Tibial nerve (tissue), 4 donors: Measurements from ENCODE around the gene ZNF835. TPM values are rescaled to one million over a fixed set of nuclear protein-coding genes. Genes with fewer than 3 reads are reported as not detected.
A peak's percentile ranks its signal among the peaks of the same experiment; 100 is the strongest.

Source experiments
- DNase-seq, 2 donors: peaks; one replicate each; pipeline ENCODE4 v3.0.0-alpha.2; 2019; ENCODE audit warnings: low spot score in 2 of 2
- H3K27ac ChIP-seq, 4 donors: fragments of 200-600 bp; sonication (generic) in 3 of 4; one replicate each; pipeline ENCODE4 v1.5.1; 2017 to 2019; ENCODE audit warnings: mild to moderate bottlenecking in 1 of 4
- H3K27me3 ChIP-seq, 2 donors: fragments of 200-600 bp; sonication (generic) in 1 of 2; one replicate each; pipeline versions ENCODE4 v1.5.1 to v1.6.0; 2017 to 2019
- H3K36me3 ChIP-seq, 3 donors: fragments of 200-600 bp; sonication (generic); one replicate each; pipeline ENCODE4 v1.5.1; 2018 to 2019
- H3K4me1 ChIP-seq, 4 donors: fragments of 200-600 bp; sonication (generic) in 3 of 4; one replicate each; pipeline ENCODE4 v1.5.1; 2017 to 2019
- H3K4me3 ChIP-seq, 4 donors: fragments of 200-600 bp; sonication (generic) in 3 of 4; one replicate each; pipeline ENCODE4 v1.5.1; 2017 to 2019; ENCODE audit warnings: mild to moderate bottlenecking in 1 of 4, moderate library complexity in 1 of 4
- H3K9me3 ChIP-seq, 4 donors: fragments of 200-600 bp; sonication (generic) in 3 of 4; one replicate each; pipeline ENCODE4 v1.5.1; 2017 to 2019
- EP300 ChIP-seq, 2 donors: sonication (generic); formaldehyde crosslinking; IDR thresholded peaks; one replicate each; pipeline ENCODE4 v1.6.1; 2017; ENCODE audit warnings: antibody characterized with exemption in 2 of 2, mild to moderate bottlenecking in 1 of 2
- POLR2A ChIP-seq, 2 donors: fragments of 450-650 bp; IDR thresholded peaks; one replicate each; pipeline ENCODE4 v1.6.1; 2017; ENCODE audit warnings: antibody characterized with exemption in 2 of 2, mild to moderate bottlenecking in 2 of 2, moderate library complexity in 2 of 2
- WGBS, 2 donors: methylation state at CpG; one replicate each; pipeline ENCODE4 v1.1.5; 2018; 5-methylcytosine and 5-hydroxymethylcytosine counted together
- total RNA-seq, 4 donors: library from RNA; depleted of rRNA; stranded (reverse); fragments of >200 nt; gene quantifications; one replicate each; pipeline ENCODE4 v1.1.0, GENCODE V29; 2016
- TF ChIP-seq, protein P1 (sequence below), 5 experiments: fragments of 200-600 bp in 3 of 5; fragments of 450-650 bp in 2 of 5; sonication (generic) in 3 of 5; IDR thresholded peaks; one replicate each; pipeline ENCODE4 v1.5.1; 2016 to 2019; ENCODE audit warnings: antibody characterized with exemption in 5 of 5, mild to moderate bottlenecking in 3 of 5, moderate library complexity in 2 of 5

The ZNF835 gene
- total RNA-seq, 4 donors from 2014 or later, result 9.6 to 14.7 (median 11.7) TPM

DNA sequence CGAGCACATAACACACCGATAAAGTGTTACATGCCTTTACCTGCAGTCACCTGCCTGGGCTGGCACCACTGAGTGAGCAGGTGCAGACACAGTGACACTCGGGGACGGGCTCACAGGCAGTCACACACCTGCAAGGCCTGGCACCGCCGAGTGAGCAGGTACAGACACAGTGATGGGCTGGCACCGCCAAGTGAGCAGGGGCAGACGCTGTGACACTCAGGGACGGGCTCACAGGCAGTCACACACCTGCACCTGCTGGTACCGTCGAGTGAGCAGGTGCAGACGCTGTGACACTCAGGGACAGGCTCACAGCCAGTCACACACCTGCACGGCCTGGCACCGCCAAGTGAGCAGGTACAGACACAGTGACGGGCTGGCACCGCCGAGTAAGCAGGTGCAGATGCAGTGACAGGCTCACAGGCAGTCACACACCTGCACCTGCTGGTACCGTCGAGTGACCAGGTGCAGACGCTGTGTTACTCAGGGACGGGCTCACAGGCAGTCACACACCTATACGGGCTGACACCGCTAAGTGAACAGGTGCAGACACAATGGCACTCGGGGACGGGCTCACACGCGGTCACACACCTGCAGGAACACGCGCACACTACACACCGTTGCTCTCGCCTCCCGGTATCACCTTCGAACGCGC is 470 bp downstream of the ZNF835 start:
- 31 to 50% methylated on average over 19 to 27 of the region's 35 CpGs for WGBS, 2 donors
- Histone ChIP-seq H3K9me3 (peaks cover 0 to 31% (median 0%) of the 10 kb centered on the region in 4 donors), H3K4me1 (peaks cover 0 to 11% (median 2%) of the 10 kb centered on the region in 4 donors), H3K36me3 (peaks cover 0 to 19% (median 0%) of the 10 kb centered on the region in 3 donors), H3K27me3 (no peaks in the 10 kb centered on the region), H3K27ac (peak overlapping the region in 2 of 4 donors; percentile 52 to 71), H3K4me3 (peak overlapping the region; percentile 47 to 72 (median 64))
- no peak for DNase-seq
- TF ChIP-seq, protein P1, sequence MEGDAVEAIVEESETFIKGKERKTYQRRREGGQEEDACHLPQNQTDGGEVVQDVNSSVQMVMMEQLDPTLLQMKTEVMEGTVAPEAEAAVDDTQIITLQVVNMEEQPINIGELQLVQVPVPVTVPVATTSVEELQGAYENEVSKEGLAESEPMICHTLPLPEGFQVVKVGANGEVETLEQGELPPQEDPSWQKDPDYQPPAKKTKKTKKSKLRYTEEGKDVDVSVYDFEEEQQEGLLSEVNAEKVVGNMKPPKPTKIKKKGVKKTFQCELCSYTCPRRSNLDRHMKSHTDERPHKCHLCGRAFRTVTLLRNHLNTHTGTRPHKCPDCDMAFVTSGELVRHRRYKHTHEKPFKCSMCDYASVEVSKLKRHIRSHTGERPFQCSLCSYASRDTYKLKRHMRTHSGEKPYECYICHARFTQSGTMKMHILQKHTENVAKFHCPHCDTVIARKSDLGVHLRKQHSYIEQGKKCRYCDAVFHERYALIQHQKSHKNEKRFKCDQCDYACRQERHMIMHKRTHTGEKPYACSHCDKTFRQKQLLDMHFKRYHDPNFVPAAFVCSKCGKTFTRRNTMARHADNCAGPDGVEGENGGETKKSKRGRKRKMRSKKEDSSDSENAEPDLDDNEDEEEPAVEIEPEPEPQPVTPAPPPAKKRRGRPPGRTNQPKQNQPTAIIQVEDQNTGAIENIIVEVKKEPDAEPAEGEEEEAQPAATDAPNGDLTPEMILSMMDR (IDR thresholded peaks at IDR 0.05), result no peak
- TF ChIP-seq EP300 (IDR thresholded peaks at IDR 0.05), result no peak
- TF ChIP-seq POLR2A (IDR thresholded peaks at IDR 0.05), result no peak

DNA sequence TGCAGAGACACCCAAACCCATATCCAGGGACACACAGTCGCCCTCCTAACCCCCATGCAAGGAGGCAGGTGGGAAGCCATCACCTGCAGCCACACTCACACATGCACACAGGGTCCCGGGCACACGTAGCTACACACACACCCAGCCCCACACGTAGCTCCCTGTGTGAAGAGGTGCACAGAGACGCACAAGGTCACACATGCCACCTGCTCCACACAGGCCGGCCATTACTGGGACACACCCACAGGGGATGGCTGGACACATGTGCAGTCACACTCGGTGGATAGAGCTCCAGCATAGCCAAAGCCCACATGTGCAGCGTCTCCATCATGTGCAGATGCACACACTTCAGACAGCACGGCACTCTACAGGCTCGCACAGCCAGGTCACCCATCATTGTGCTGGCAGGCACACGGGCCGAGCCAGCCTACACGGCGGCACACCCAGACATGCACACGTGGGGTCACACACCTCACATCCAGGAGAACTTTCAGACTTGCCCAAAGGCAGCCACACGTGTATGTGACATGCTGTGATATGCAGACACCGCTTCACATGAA is 1.1 kb downstream of the ZNF835 start:
- Histone ChIP-seq H3K36me3 (peaks cover 0 to 23% (median 0%) of the 10 kb centered on the region in 3 donors), H3K4me1 (peaks cover 0 to 11% (median 2%) of the 10 kb centered on the region in 4 donors), H3K4me3 (peak overlapping the region; percentile 47 to 72 (median 64)), H3K27ac (no peak overlapping the region), H3K9me3 (peaks cover 0 to 36% (median 0%) of the 10 kb centered on the region in 4 donors), H3K27me3 (no peaks in the 10 kb centered on the region)
- TF ChIP-seq EP300 (IDR thresholded peaks at IDR 0.05) (no peak), POLR2A (IDR thresholded peaks at IDR 0.05) (no peak)
- TF ChIP-seq, protein P1 (IDR thresholded peaks at IDR 0.05), result no peak
- DNase-seq, result no peak
- WGBS, 2 donors, result 85 to 86% methylated on average over 8 to 16 of the region's 17 CpGs

- WGBS, 2 donors, result 80 to 83% methylated on average over 9 of the region's 9 CpGs
- no peak for TF ChIP-seq POLR2A (IDR thresholded peaks at IDR 0.05)
- TF ChIP-seq, protein P1 (IDR thresholded peaks at IDR 0.05), result no peak
- TF ChIP-seq EP300 (IDR thresholded peaks at IDR 0.05), result no peak
- peaks cover 0 to 54% (median 0%) of the 10 kb centered on the region in 4 donors for H3K9me3 ChIP-seq
- H3K27me3 ChIP-seq, result no peaks in the 10 kb centered on the region
- peaks cover 0 to 11% (median 2%) of the 10 kb centered on the region in 4 donors for H3K4me1 ChIP-seq
- H3K27ac ChIP-seq, result no peak overlapping the region
- H3K4me3 ChIP-seq, result no peak overlapping the region
- no peak for DNase-seq
- H3K36me3 ChIP-seq, result peaks cover 0 to 41% (median 0%) of the 10 kb centered on the region in 3 donors
Observed at GRCh38 chr19:56668676-56669075, 2.9 kb downstream of the ZNF835 start.

- Histone ChIP-seq H3K36me3 (peaks cover 0 to 54% (median 0%) of the 10 kb centered on the region in 3 donors), H3K4me3 (no peak overlapping the region), H3K27ac (no peak overlapping the region), H3K27me3 (no peaks in the 10 kb centered on the region), H3K9me3 (peaks cover 0 to 65% (median 0%) of the 10 kb centered on the region in 4 donors), H3K4me1 (peaks cover 0 to 11% (median 2%) of the 10 kb centered on the region in 4 donors)
- WGBS, 2 donors, result 70 to 75% methylated on average over 5 to 6 of the region's 6 CpGs
- no peak for DNase-seq
- no peak for TF ChIP-seq POLR2A (IDR thresholded peaks at IDR 0.05)
- TF ChIP-seq, protein P1 (IDR thresholded peaks at IDR 0.05), result no peak
- no peak for TF ChIP-seq EP300 (IDR thresholded peaks at IDR 0.05)
Observed at GRCh38 chr19:56667311-56667870, 4.2 kb downstream of the ZNF835 start.

GRCh38 chr19:56664511-56664910 is 7.0 kb downstream of the ZNF835 start:
- Histone ChIP-seq H3K4me3 (no peak overlapping the region), H3K36me3 (peaks cover 0 to 60% (median 0%) of the 10 kb centered on the region in 3 donors), H3K27ac (no peak overlapping the region), H3K9me3 (peaks cover 0 to 89% (median 0%) of the 10 kb centered on the region in 4 donors), H3K4me1 (peaks cover 0 to 4% (median 0%) of the 10 kb centered on the region in 4 donors), H3K27me3 (no peaks in the 10 kb centered on the region)
- TF ChIP-seq EP300 (IDR thresholded peaks at IDR 0.05), result no peak
- TF ChIP-seq, protein P1 (IDR thresholded peaks at IDR 0.05), result no peak
- no peak for TF ChIP-seq POLR2A (IDR thresholded peaks at IDR 0.05)
- DNase-seq, result no peak
- 91 to 93% methylated on average over 38 to 43 of the region's 43 CpGs for WGBS, 2 donors
